T-helper 1 cell treated with Interleukin-12 subunit alpha and Interleukin-12 subunit beta and Interleukin-4 antibody, amounts not matched to agents 30 ng/mL and 1 ng/mL, for 36 hours (primary cell): Measurements from ENCODE around the gene DNM3. TPM values are rescaled to one million over a fixed set of nuclear protein-coding genes. Genes with fewer than 3 reads are reported as not detected.

Experiments
- intact Hi-C: fragments of 100-400 bp; cut with micrococcal nuclease; formaldehyde crosslinking; loops from one replicate; pipeline ENCODE4 v1.15.1; 2024
- total RNA-seq: library from RNA; stranded (reverse); gene quantifications from 2 replicates; pipeline ENCODE4 v1.2.3, GENCODE V29; 2022

DNM3 gene
- total RNA-seq, 1 donor from 2014 or later = 1.2 TPM

DNA sequence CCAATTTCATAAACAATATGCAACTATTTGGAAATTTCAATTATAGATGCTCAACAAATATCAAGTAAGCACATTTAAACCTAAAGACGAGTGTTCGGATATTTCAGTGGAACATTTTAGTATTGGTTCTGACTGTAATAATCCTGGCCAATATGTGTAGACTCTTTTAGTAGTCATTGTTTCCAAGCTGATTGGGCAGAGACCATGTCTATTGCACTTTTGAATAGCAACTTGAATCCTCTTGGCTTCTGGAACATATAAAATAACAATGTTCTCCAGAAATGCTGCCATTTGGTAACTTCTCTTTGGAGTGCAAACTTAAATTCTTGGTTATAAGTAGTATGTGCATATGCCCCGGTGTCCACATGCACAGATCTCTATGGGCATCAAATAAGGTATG is 373.7 kb downstream of the DNM3 start:
- intact Hi-C loops = no loop called here

DNA sequence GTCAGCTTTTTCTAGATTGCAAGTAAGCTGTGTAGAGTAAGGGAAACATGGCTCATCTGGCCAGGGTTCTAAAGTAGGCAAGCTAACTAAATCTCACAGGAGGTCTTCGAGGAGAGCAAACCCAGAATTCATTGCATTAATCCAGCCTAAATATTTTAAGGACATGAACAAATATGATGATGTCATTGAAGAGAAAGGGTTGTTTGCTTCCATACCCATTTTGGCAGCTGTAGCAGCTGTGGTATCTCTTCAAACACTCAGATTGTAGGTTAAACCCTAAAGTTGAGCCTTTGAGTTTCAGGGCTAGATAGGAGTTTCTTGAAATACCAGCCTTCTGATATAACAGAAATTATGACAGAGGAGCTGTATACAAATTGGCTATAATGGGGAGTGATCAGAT is 378.7 kb downstream of the DNM3 start:
- intact Hi-C loops = no loop called here

DNA sequence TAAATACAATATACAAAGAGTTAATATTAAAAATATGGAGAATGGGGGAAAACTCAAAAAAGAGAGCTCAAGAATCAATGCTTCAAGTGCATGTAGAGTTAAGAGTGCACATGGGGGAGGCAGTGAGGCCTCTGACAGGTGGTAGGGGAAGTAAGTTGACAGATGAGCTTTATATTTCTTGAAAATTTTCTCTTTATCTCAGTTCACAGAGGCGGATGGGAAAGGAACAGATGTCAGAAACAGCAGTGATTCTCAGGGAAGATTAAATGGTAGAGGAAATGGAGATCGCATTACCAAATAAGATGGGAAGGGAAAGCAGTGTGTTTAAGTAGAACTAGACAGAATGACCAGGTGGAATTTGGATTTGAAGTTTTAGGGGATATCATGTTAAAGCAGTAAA is 379.1 kb downstream of the DNM3 start:
- intact Hi-C loops = no loop called here

DNA sequence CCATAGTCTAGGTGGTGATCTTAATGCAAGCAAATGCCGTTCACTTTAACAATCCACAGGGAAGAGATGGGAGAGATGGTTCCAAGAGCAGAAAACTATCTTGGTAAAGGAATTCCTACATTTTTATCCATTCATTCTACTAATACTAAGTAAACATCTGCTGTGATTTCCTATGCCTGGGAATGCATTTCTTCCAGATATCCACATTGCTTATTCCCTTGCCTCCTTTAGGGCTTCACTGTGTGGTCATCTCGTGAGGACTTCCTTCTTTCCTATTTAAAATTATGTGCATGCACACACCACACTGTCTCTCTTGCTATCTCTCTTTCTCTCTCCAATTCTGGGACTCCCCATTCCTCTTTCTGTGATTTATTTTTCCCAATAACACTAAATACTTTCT is 380.1 kb downstream of the DNM3 start:
- intact Hi-C loops = no loop called here

DNA sequence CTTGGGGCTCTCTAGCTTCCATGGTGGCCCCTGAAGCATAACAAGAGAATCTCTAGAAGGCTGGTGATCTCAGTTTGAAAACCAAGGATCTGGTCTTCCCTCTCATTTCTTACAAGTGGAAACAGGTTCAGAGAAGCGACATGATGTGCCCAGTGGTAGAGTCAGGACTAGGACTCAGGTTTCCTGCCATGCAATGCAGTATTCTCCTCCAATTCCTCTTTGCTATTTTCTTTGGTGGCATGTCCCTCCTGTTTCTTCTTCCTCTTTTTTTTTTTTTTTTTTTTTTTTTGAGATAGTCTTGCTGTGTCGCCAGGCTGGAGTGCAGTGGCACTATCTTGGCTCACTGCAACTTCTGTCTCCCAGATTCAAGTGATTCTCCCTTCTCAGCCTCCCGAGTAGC is 383.6 kb downstream of the DNM3 start:
- intact Hi-C loops = no loop called here

DNA sequence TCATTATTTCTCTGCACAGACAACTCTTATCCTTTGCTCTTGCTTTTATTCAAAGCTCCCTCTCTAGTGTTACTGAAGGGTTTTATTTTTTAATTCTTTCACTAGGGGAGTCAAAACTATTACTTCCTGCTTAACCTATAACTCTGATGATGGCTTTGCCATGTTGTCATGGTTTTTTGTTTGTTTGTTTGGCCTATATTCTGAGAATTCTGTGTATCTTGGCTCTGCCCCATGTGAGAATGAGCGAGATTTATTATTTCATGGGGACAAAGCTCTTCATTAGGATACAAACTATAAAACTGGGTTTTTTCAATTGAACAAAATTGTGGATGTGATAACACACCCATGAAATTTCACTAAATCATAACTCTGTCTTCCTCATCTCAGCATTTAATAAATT is 388.6 kb downstream of the DNM3 start:
- intact Hi-C loops = no loop called here

DNA sequence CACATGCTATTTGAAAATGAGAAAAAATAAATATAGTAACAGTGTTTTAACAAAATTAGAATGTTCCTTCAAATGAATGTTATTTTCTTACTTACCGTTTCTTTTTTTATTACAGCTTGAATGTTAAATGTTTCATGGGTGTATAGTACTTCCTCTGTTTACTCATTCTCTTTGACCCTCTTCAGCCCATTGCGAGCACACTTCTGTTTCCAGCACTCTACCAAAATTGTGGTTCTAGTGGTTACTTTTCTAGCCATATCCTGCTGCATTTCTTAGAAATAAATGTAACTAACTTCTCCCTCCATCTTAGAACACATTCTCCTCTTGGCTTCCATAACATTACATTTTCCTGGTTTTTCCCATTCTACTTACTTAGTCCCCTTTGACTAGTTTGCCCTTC is 389.2 kb downstream of the DNM3 start:
- intact Hi-C loops = no loop called here

DNA sequence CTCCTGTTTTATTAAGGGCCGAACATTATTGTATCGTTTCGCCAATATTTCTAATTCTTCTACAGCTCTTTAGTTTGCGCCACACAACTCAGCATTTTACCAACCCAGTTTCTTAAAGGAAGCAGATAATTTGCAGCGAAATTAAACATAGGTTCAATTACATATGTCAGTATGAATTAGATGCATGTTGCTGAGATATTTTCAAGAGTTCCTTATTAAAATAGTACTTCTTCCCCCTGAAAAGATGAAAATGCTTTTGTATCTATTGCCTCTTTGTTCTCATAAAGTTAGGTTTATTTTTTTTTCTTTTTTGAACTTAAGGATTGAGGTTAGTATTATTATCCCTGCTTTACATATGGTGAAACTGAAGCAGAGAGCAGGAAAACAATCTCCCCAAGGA is 395.7 kb downstream of the DNM3 start:
- intact Hi-C loops = no loop called here

DNA sequence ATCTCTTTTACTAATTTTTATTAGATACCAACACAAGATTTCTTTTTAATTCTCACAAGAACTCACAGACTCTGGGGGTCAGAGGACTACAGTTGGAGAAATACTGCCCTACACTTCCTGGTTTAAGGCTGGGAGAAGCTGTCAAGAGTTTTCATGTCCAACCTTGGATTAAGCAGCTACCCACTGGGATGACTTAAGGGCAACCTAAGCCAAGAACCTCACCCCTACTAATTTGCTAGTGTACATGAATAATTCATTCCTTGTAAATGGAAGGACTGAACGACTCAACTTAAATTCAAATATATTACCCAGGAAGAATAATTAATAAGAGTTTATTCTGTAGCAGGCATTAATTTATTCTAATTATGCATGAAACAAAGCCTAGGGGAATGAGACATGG is 396.9 kb downstream of the DNM3 start:
- intact Hi-C loops = no loop called here

DNA sequence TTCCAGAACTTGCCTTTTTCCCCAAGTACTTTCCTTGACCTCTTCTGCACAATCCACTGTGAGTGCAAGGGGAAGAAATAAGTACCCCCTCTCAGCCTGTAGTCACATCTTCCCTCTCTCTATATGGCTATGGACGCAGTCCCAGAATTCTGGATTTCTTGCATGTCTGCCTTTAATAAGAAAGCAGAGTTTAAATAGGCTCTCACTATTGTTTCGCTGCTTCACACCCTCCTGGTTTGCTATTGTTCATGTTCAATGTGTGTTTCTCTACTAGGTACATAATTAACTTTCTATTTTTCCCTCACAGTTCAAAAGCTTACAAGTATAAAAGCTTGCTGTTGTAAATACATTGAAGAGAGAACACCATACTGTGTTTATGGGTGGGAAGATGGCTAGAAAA is 397.7 kb downstream of the DNM3 start:
- intact Hi-C loops = no loop called here

DNA sequence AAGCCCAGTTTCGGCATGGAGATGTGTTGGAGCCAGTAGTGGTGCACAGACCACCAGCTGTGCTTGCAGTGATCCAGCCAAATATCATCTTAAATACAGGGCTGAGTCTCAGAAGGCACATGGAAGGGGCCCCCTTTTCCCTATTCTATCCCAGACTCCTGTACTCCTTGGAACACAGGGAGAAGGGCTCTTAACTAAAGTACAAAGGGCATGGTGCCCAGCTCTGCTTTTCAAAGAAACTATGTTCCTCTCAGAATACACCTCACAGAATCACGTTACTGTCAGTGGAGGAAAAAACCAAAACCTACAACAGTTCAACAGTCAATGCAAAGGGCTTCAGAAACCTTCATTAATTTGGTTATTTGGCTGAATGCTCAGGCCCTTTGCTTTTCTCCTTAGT is 398.6 kb downstream of the DNM3 start:
- intact Hi-C loops = no loop called here

DNA sequence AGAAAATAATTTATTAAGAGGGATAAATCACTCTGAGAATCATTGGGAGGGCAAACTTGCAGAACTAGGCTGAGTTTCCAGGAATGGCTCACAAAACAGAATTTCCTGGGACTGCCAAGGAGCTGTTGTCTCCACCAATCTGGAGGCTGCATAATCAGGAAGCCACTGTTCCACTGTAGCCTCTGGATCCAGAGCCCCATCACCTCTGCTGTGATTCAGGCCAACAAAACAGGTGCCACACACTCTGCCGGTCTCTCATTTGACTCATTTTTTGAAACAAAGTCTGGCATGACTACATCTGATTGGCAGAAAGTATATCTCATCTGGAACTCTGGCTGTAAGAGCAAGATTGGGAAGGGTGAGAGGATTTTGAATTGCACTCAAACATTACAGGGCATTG is 400.2 kb downstream of the DNM3 start:
- intact Hi-C loops = no loop called here

DNA sequence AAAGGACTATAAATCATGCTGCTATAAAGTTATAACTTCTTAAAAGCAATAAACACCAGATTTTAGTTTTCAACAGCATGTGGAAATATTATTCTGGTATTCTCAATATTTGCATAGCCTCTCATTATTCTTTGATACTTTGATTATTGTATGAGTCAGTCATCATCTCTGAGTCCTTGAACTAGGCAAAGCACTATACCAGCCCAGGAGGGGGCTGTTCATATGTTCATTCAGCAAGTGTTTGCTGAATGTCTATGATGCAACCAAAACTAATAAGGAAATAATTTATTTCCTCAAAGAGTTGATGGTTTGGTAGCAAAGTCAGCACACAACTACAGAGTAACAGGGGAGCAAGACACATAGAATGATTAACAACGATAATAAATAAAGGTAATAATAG is 403.6 kb downstream of the DNM3 start:
- intact Hi-C loops = no loop called here

DNA sequence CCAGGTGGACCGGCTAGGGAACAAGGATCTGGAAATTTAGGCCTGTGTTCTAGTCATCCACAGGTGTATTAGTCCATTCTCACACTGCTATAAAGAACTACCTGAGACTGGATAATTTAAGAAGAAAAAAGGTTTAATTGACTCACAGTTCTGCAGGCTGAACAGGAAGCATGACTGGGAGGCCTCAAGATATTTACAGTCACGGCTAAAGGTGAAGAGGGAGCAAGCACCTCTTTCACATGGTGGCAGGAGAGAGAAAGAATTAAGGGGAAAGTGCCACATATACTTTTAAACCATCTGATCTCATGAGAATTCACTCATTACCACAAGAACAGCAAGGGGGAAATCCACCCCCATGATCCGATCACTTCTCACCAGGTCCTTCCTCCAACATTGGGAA is 404.5 kb downstream of the DNM3 start:
- intact Hi-C loops = no loop called here

DNA sequence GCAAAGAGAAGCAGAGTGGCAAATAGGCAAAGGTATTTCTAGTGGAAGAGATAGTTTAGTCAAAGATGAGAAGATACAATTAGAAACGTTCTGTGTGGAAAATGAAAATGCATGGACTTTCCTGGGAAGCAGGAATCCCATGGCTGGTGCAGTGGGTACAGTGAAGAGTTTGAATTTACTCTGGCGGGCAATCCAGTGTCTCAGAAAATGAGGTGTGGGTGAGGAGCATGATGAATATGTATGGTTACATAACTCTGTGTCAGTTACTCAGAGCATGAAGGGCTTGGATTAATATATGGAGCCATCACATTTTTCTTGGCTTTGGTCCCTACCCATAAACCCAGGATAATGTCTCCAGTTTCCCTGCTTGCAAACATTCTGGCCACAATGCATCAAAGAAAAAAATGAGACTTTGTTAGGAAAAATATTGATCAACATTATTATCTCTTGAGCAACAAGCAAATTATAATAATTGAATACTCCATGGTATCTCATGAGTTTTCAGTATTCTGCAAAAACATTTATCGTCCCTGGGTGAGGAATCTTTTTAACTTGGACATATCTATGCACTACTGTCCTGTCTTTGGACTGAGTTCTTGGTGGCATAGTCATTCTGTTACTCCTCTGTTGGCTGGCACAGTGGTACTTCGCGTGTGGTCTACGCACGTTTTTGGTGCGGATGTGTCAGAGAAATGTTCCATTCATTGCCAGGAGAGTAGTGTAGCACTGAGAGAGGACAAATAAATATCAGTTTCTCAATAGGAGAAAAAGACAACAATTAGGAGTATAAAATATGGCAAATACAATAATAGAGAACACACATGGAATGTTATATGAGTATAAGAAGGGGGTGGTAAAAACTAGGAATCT is 405.5 kb downstream of the DNM3 start:
- intact Hi-C loops = no loop called here

DNA sequence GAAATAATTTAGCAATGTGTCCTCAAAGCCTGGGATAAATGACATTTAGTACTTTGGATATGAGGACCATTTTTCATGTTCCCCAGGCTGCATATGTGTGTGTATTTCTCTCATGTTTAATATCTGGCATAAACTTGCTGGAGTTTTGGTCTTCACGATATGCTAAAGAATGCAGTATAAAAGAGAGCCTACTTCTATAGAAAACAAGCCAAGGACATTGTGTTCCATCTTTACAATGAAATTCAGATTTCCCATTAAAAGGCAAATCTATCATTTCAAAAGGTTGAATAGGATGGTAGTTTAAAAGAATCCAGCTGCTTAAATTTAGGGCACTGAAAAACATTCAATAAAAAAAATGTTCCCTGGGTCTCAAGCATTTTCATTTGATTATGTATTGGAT is 410.2 kb downstream of the DNM3 start:
- intact Hi-C loops = no loop called here

DNA sequence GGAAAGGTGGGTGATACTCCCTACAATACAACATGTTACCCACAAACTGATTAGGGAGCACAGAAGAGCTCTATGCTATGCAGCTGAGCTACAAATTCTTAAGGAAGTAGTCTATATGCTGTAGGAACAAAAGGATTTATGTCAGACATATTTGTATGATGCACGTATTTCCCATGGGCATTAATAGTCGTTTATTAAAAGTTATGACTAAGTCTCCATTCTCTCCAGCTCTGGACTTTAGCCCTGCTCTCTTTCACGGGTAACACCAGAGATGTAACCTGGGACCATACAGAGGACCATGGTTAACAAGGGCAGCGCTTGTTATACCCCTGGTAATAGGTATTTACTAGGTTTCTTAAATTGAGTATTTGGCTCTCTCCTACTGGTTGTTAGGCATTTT is 411.0 kb downstream of the DNM3 start:
- intact Hi-C loops = no loop called here

DNA sequence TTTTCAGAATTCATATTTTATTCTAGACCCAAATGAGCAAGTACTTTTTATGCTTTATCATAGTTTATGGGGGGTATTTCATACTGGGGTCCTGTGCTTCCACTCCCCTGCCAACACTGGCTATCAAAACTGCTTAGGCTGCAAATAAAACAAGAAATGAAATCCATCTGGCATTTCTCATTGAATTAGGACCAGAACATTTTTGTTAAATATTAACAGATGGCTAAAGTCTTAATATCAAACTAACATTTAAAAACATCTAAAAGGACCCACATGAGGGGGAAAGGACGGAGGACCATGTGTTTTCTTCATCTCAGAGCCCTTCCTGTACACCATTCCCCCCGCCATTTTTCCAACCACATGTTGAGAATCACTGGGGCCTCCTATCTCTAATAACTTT is 411.7 kb downstream of the DNM3 start:
- intact Hi-C loops = no loop called here

DNA sequence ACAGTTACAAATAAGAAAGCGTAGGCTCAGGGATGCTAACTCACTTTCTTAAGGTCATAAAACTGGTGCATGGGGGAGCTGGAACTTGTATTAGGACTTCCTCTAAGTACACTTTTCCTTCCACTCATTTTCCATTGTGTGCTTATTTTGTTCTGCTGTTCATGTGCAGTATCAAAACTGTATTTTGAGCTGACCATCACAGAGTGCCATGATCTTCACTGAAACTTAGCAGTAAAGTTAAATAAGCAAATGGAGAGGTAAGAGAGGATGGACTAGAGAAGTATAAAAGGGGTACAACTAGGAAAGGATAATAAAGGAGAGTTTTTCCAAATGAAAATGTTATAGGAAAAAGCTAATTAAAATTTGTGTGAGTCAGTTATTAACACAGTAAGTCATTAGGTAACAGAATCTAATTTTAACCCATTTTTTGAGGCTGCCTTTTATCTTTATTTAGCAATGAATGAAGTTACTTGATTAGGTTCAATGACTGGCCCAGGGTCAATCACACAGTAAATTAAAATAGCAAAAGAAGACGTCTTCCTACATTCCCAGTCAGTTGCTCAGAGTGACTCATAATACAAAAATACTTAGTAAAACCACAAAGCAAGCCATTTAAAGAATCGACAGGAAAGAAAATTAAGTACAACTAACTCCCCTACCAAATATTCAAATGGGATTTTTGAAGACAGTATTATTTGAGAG is 413.4 kb downstream of the DNM3 start:
- intact Hi-C loops = loop anchor here (5.0 kb wide), 1 partner anchor 72 kb away; no protein-coding TSS in a partner anchor

DNA sequence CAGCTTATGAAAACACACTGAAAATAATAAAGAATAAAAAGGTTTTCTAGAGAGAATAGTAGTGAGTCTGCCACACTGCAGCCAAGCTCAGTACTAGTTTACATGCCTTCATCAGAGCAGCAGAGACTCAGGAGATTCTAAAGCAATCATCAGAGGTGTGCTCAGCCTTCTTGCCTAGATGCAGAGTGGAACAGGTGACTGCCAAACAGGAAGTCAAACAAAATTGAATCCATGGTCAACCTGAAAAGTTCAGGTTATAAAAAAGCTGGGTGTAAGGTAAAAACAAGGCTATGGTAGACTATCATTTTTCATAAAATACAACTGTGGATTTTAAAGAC is 413.9 kb downstream of the DNM3 start:
- intact Hi-C loops = loop anchor here (5.0 kb wide), 1 partner anchor 73 kb away; no protein-coding TSS in a partner anchor

DNA sequence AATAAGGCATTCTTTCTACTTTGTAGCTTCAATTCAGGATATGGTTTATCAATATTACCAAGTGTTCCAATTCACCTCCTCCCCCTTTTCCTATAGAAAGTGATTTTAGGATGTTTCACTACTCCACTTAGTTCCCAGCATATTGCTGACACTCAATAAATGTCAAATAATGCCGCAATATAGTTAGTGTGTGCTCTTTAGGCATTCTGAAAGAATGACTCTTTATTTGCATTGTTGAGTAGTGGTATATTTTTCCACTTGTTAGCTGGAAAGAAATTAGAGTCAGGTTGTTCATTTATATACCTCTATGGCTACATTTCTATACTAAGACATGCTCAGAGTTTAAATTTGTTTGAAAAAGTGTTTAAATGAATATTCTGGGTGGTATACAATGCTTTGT is 424.6 kb downstream of the DNM3 start:
- intact Hi-C loops = no loop called here

DNA sequence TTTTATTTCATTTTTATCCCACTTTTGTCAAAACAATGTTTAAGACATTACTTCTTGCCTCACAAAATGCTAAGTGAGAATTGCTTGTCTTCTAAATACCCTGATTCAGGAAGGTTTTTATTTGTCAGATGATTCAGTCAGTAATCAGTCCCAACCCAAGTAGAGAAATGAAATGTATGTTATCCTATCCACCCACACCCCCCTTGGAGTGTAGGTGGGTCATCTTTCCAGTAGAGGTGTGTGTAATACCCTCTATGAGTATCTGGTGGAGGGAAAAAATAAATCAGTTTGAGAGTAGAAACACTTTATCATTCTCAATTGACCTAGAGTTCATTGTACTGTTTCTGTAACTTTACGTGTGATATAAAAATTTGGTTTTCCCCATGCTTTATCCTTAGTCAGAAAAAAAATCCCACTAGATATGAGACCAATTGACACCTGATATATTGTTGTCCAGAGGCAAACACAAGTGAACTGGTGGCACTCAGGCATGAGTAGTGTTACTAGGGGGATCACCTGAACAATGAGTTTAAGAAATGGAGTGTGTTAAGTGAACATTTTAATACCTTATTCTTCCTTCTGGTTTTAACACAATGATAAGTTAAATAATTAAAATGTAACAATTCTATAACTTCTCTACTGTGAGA is 425.4 kb downstream of the DNM3 start:
- intact Hi-C loops = no loop called here

DNA sequence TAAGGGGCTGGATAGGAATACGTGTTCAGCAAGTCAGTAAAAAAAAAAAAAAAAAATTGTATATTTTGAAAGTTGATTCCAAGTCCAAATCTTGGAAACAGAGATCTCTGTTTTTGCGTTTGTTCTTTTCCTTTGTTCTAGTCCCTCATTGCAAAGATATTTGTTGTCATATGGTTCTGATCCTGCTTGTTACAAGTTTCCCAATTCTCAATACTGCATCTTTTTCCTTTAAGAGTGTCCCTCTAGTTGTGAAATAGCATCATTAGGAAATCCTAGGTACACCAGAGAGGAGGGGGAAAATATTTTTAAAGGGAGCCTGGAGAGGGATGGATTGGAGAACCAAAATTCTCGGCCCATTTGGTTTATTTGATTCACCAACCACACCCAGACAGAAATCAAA is 426.9 kb downstream of the DNM3 start:
- intact Hi-C loops = no loop called here
